ENCODE measurements around the gene AGPAT1. TPM values are rescaled to one million over a fixed set of nuclear protein-coding genes. Genes with fewer than 3 reads are reported as not detected.
"Not testable (repeated sequence)": the region's sequence is repeated elsewhere in the genome, so short reads cannot be mapped to it uniquely, and the experiment has no call there.

Gene AGPAT1
- total and polyA plus RNA-seq, 5 donors from 2014 or later, result 11.8 to 23.9 (median 14.6) TPM

- peaks cover 17% of the 10 kb centered on the region for H3K36me3 ChIP-seq (ENCODE audit: control insufficient read depth, insufficient read depth, low read length)
- Mint-ChIP-seq H3K4me3 (peak overlapping the region; percentile 99 to 100 (median 99)), H3K4me1 (peaks cover 28 to 68% (median 50%) of the 10 kb centered on the region in 4 donors), H3K27ac (peak overlapping the region; percentile 98 to 99 (median 99)), H3K9me3 (no peaks in the 10 kb centered on the region), H3K27me3 (peaks cover 10% of the 10 kb centered on the region), H3K36me3 (peaks cover 19% of the 10 kb centered on the region)
- no peak for ATAC-seq (ENCODE audit: low read depth in 2 of 2)
- H3K4me1 ChIP-seq (ENCODE audit: control insufficient read depth, insufficient read depth, low read length, poor library complexity, severe bottlenecking), result peaks cover 82% of the 10 kb centered on the region
- DNase-seq, result no peak
- H3K9me3 ChIP-seq (ENCODE audit: control insufficient read depth in 2 of 2, low read length in 2 of 2), result no peaks in the 10 kb centered on the region
- H3K27me3 ChIP-seq (ENCODE audit: control insufficient read depth, insufficient read depth, low read length), result no peaks in the 10 kb centered on the region
- H3K27ac ChIP-seq (ENCODE audit: insufficient read depth, low read length, poor library complexity, severe bottlenecking), result peak overlapping the region; percentile 88
- H3K4me3 ChIP-seq (ENCODE audit: low read depth, low read length), result peak overlapping the region; percentile 84
These were observed 15.2 kb upstream of the AGPAT1 start for GRCh38 chr6:32190911-32191677.

- peak within 1 kb of the TSS; percentile 88 for H3K27ac ChIP-seq (ENCODE audit: insufficient read depth, low read length, poor library complexity, severe bottlenecking)
- H3K9me3 ChIP-seq (ENCODE audit: control insufficient read depth in 2 of 2, low read length in 2 of 2), result no peaks in the 10 kb centered on the region
- H3K27ac Mint-ChIP-seq, result peak within 1 kb of the TSS; percentile 98 to 99 (median 99)
- H3K36me3 ChIP-seq (ENCODE audit: control insufficient read depth, insufficient read depth, low read length), result peaks cover 17% of the 10 kb centered on the region
- H3K4me3 Mint-ChIP-seq, result peak within 1 kb of the TSS; percentile 99 to 100 (median 99)
- peak; percentile 62 to 71 for ATAC-seq (ENCODE audit: low read depth in 2 of 2)
- H3K4me1 ChIP-seq (ENCODE audit: control insufficient read depth, insufficient read depth, low read length, poor library complexity, severe bottlenecking), result peaks cover 80% of the 10 kb centered on the region
- H3K36me3 Mint-ChIP-seq, result peaks cover 25% of the 10 kb centered on the region
- no peaks in the 10 kb centered on the region for H3K9me3 Mint-ChIP-seq
- peak; percentile 76 to 95 (median 76) for DNase-seq
- peak within 1 kb of the TSS; percentile 84 for H3K4me3 ChIP-seq (ENCODE audit: low read depth, low read length)
- no peaks in the 10 kb centered on the region for H3K27me3 ChIP-seq (ENCODE audit: control insufficient read depth, insufficient read depth, low read length)
- peaks cover 26 to 68% (median 54%) of the 10 kb centered on the region in 4 donors for H3K4me1 Mint-ChIP-seq
- H3K27me3 Mint-ChIP-seq, result peaks cover 4% of the 10 kb centered on the region
These were observed 14.4 kb upstream of the AGPAT1 start, which contains the start of gene PBX2 for GRCh38 chr6:32190054-32190851. TSS of gene PBX2 (minus strand) at chr6:32190202. CDS start at chr6:32189915, 287 bp downstream.

- H3K27me3 Mint-ChIP-seq, result peaks cover 4% of the 10 kb centered on the region
- Histone ChIP-seq H3K4me1 (ENCODE audit: control insufficient read depth, insufficient read depth, low read length, poor library complexity, severe bottlenecking) (peaks cover 74% of the 10 kb centered on the region), H3K27me3 (ENCODE audit: control insufficient read depth, insufficient read depth, low read length) (no peaks in the 10 kb centered on the region), H3K36me3 (ENCODE audit: control insufficient read depth, insufficient read depth, low read length) (peaks cover 17% of the 10 kb centered on the region), H3K9me3 (ENCODE audit: control insufficient read depth in 2 of 2, low read length in 2 of 2) (no peaks in the 10 kb centered on the region), H3K4me3 (ENCODE audit: low read depth, low read length) (peak overlapping the region; percentile 81), H3K27ac (ENCODE audit: insufficient read depth, low read length, poor library complexity, severe bottlenecking) (peak overlapping the region; percentile 88)
- H3K9me3 Mint-ChIP-seq, result no peaks in the 10 kb centered on the region
- peak overlapping the region in 2 of 3 donors; percentile 93 to 99 for H3K27ac Mint-ChIP-seq
- ATAC-seq (ENCODE audit: low read depth in 2 of 2), result no peak
- peaks cover 20 to 64% (median 52%) of the 10 kb centered on the region in 4 donors for H3K4me1 Mint-ChIP-seq
- DNase-seq, result no peak
- peaks cover 25% of the 10 kb centered on the region for H3K36me3 Mint-ChIP-seq
- peak overlapping the region; percentile 96 to 99 (median 98) for H3K4me3 Mint-ChIP-seq
These were observed 13.8 kb upstream of the AGPAT1 start for GRCh38 chr6:32189742-32190053.

- H3K27ac Mint-ChIP-seq, result peak overlapping the region; percentile 93 to 98 (median 97)
- H3K4me1 Mint-ChIP-seq, result peaks cover 16 to 60% (median 49%) of the 10 kb centered on the region in 4 donors
- Histone ChIP-seq H3K27me3 (ENCODE audit: control insufficient read depth, insufficient read depth, low read length) (no peaks in the 10 kb centered on the region), H3K9me3 (ENCODE audit: control insufficient read depth in 2 of 2, low read length in 2 of 2) (no peaks in the 10 kb centered on the region), H3K4me1 (ENCODE audit: control insufficient read depth, insufficient read depth, low read length, poor library complexity, severe bottlenecking) (peaks cover 69% of the 10 kb centered on the region), H3K4me3 (ENCODE audit: low read depth, low read length) (peak overlapping the region; percentile 81), H3K36me3 (ENCODE audit: control insufficient read depth, insufficient read depth, low read length) (peaks cover 17% of the 10 kb centered on the region), H3K27ac (ENCODE audit: insufficient read depth, low read length, poor library complexity, severe bottlenecking) (peak overlapping the region; percentile 88)
- H3K36me3 Mint-ChIP-seq, result peaks cover 25% of the 10 kb centered on the region
- peaks cover 4% of the 10 kb centered on the region for H3K27me3 Mint-ChIP-seq
- ATAC-seq (ENCODE audit: low read depth in 2 of 2) (no peak), DNase-seq (no peak)
- no peaks in the 10 kb centered on the region for H3K9me3 Mint-ChIP-seq
- peak overlapping the region; percentile 94 to 98 (median 96) for H3K4me3 Mint-ChIP-seq
These were observed 13.3 kb upstream of the AGPAT1 start for GRCh38 chr6:32189069-32189741.

GRCh38 chr6:32188381-32189068, 12.6 kb upstream of the AGPAT1 start:
- Mint-ChIP-seq H3K4me3 (peak overlapping the region; percentile 94 to 98 (median 96)), H3K36me3 (peaks cover 25% of the 10 kb centered on the region), H3K27ac (peak overlapping the region; percentile 93 to 98 (median 97)), H3K4me1 (peaks cover 10 to 55% (median 43%) of the 10 kb centered on the region in 4 donors), H3K27me3 (peaks cover 4% of the 10 kb centered on the region), H3K9me3 (no peaks in the 10 kb centered on the region)
- H3K4me3 ChIP-seq (ENCODE audit: low read depth, low read length), result peak overlapping the region; percentile 81
- H3K4me1 ChIP-seq (ENCODE audit: control insufficient read depth, insufficient read depth, low read length, poor library complexity, severe bottlenecking), result peaks cover 62% of the 10 kb centered on the region
- DNase-seq, result no peak
- H3K27ac ChIP-seq (ENCODE audit: insufficient read depth, low read length, poor library complexity, severe bottlenecking), result peak overlapping the region; percentile 88
- no peaks in the 10 kb centered on the region for H3K9me3 ChIP-seq (ENCODE audit: control insufficient read depth in 2 of 2, low read length in 2 of 2)
- peaks cover 21% of the 10 kb centered on the region for H3K36me3 ChIP-seq (ENCODE audit: control insufficient read depth, insufficient read depth, low read length)
- no peak for ATAC-seq (ENCODE audit: low read depth in 2 of 2)
- no peaks in the 10 kb centered on the region for H3K27me3 ChIP-seq (ENCODE audit: control insufficient read depth, insufficient read depth, low read length)

GRCh38 chr6:32187725-32188380, 12.0 kb upstream of the AGPAT1 start:
- peaks cover 25% of the 10 kb centered on the region for H3K36me3 Mint-ChIP-seq

More at GRCh38 chr6:32187725-32188380, 12.0 kb upstream of the AGPAT1 start:
- Mint-ChIP-seq H3K4me3 (peak overlapping the region; percentile 94 to 98 (median 96)), H3K27ac (peak overlapping the region; percentile 81 to 98 (median 97)), H3K4me1 (peaks cover 6 to 50% (median 38%) of the 10 kb centered on the region in 4 donors)
- not testable (repeated sequence) for DNase-seq; ATAC-seq (ENCODE audit: low read depth in 2 of 2); H3K9me3 ChIP-seq (ENCODE audit: control insufficient read depth in 2 of 2, low read length in 2 of 2); H3K27me3 Mint-ChIP-seq; H3K27me3 ChIP-seq (ENCODE audit: control insufficient read depth, insufficient read depth, low read length); H3K9me3 Mint-ChIP-seq
- Histone ChIP-seq H3K27ac (ENCODE audit: insufficient read depth, low read length, poor library complexity, severe bottlenecking) (peak overlapping the region; percentile 88), H3K36me3 (ENCODE audit: control insufficient read depth, insufficient read depth, low read length) (peaks cover 27% of the 10 kb centered on the region), H3K4me3 (ENCODE audit: low read depth, low read length) (peak overlapping the region; percentile 81), H3K4me1 (ENCODE audit: control insufficient read depth, insufficient read depth, low read length, poor library complexity, severe bottlenecking) (peaks cover 60% of the 10 kb centered on the region)
